ENCODE results near the gene HMBS. TPM values are rescaled to one million over a fixed set of nuclear protein-coding genes. Genes with fewer than 3 reads are reported as not detected.
A peak's percentile ranks its signal among the peaks of the same experiment; 100 is the strongest.
"Not testable (repeated sequence)": the region's sequence is repeated elsewhere in the genome, so short reads cannot be mapped to it uniquely, and the experiment has no call there.

Gene HMBS
- total RNA-seq, 1 experiment from 2014 or later: 16.4 TPM

DNA sequence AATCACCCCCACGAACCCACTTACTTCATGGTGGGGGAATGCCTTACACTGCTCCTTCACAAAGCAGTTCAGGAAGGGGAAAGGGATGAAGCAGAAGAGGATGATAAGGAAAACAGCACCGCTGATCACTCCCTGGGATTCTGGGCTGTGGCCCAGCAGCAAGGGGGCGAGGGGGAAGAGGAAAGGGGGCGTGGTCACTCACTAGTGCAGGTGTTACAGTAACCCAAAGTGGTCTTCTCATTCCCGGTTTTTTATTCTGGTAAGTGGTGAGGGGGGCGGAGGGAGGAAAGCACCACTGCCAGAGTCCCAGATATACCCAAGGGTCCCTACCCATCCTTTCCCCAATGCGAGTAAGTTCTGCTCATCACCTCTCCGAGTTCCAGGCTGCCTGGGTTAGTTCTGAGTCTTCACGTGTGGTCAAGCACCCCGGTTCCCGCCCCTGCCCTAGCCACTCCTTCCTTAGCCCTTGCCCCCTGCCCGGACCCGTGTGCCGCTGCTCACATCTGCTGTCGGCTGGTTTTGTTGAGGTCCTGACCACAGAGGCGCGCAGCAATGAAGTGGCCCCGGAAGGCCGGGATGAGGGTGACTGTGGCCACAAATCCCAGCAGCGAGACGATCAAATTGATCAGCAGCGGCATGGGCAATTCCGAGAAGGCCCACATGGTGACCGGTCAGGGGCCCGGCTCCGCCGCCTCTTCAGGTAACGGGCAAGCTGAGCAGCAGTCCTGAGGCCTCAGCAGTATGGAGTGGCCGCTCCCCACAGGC, 16.5 kb downstream of the HMBS start:
- no peak for DNase-seq (ENCODE audit: low spot score)

- peak; percentile 96 for DNase-seq (ENCODE audit: low spot score)
Measured at GRCh38 chr11:119101759-119102423, 17.2 kb downstream of the HMBS start, which contains the start of gene DPAGT1. DPAGT1 (minus strand) TSS chr11:119101853; CDS start chr11:119101655, 198 bp downstream.

DNA sequence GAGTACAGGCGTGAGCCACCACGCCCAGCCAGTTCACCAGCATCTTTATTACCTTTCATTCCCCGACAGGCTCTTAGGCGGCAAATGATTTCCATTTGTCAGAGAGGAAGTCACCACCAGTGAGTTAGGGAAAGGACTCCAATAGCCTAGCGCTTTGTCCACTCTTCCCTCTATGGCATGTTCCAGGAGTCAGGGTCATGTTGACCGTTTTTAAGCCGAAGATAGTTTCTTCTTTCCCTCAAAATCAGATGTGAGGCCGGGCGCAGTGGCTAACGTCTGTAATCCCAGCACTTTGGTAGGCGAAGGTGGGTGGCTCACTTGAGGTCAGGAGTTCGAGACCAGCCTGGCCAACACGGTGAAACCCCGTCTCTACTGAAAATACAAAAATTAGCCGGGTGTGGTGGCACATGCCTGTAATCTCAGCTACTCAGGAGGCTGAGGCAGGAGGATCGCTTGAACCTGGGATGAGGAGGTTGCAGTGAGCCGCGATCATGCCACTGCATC, 18.5 kb downstream of the HMBS start:
- not testable (repeated sequence) for DNase-seq (ENCODE audit: low spot score)

DNA sequence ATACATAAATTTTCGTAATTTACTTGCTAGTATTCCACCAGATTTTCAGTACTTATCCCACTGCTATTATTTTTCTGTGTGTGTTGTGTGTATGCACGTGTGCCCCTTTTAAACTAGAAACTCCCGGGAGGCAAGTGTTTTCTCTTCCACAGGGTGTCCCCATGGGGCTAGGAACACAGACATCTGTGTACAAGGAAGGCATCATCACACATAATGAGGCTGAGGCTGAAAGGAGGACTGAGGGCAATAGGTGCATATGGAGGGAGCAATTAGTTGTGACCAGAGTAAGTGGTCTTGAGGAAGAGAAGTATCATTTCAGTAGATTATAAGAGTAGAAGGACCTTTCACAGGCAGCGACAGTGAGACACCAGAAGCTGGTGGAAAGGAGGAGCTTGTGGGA, 19.1 kb downstream of the HMBS start:
- no peak for DNase-seq (ENCODE audit: low spot score)

- peak; percentile 83 for DNase-seq (ENCODE audit: low spot score)
Measured at GRCh38 chr11:119106564-119107537, 22.2 kb downstream of the HMBS start, which contains the start of gene C2CD2L. C2CD2L (plus strand) TSS chr11:119107344; CDS start chr11:119107742, 398 bp downstream.

DNA sequence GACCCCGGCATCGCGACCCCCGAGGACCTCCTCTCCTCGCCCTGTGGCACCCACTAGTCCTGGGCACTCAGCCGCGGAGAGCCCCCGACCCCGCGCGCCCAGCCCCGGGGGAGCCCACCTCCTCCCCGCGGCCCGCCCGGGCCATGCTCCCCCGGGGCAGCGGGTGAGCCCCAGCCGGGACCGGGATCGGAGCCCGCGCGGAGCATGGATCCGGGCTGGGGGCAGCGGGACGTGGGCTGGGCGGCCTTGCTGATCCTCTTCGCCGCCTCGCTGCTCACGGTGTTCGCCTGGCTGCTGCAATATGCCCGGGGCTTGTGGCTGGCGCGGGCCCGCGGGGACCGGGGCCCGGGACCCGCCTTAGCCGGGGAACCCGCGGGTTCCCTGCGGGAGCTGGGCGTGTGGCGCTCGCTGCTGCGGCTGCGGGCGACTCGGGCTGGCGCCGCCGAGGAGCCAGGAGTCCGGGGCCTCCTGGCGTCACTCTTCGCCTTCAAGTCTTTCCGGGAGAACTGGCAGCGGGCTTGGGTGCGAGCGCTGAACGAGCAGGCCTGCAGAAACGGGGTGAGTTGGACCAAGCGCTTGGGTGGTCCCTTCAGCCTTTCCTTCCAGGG, 23.0 kb downstream of the HMBS start:
- DNase-seq (ENCODE audit: low spot score): no peak

DNA sequence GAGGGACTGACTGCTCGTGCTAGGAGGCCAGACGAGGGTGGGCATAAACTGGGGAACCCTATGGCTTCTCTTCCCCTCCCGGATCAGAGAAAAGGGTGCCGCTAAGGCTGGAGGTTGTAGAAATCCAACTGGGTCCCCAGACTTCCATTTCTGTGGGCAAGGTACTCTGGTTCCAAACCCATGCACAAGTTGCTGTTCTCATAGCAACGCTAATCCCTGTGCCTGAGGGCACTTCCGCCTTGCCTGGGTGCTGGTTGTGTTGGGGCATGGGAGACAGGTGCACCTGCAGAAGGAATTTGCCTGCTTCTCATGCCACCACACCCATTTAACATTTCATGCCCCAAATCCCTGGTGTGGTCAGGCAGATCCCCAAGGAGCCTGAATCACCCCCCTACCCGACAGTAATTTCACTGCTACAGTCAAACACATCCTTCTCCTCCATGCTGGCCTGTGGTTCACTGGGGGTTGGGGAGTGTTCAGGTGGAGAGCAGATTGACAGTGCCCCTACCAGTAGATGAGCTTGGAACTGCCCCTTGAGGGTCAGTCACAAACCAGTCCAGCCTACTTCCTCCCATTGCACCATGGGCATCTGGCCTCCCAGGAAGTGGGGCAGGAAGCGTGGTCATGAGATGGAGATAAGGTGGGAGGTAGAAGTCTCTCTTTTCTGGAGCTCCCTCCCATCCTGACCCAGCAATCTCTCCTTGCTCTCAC, 23.6 kb downstream of the HMBS start:
- DNase-seq (ENCODE audit: low spot score): no peak

GRCh38 chr11:119108857-119109221, 24.2 kb downstream of the HMBS start:
- no peak for DNase-seq (ENCODE audit: low spot score)

DNA sequence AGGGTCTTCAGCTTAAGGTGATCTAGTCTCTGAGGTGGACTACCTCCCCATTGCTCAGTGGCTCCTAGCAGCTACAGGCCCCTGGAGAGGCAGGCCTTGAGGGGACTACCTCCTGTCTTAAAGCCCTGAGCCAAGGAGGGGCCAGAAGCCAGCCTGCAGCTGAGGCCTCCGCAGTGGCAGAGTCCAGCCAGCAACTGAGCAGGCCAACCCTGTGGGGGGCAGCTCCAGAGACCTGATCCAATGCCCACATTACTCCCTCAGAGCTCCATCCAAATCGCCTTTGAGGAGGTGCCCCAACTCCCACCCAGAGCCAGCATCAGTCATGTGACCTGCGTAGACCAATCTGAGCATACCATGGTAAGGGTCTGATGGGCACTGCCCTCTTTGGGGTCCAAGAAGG, 25.2 kb downstream of the HMBS start:
- no peak for DNase-seq (ENCODE audit: low spot score)

- DNase-seq (ENCODE audit: low spot score): no peak
Measured at GRCh38 chr11:119110439-119110838, 25.8 kb downstream of the HMBS start.

- no peak for DNase-seq (ENCODE audit: low spot score)
Measured at GRCh38 chr11:119111361-119111925, 26.8 kb downstream of the HMBS start.

GRCh38 chr11:119112314-119113020, 27.8 kb downstream of the HMBS start:
- no peak for DNase-seq (ENCODE audit: low spot score)

DNA sequence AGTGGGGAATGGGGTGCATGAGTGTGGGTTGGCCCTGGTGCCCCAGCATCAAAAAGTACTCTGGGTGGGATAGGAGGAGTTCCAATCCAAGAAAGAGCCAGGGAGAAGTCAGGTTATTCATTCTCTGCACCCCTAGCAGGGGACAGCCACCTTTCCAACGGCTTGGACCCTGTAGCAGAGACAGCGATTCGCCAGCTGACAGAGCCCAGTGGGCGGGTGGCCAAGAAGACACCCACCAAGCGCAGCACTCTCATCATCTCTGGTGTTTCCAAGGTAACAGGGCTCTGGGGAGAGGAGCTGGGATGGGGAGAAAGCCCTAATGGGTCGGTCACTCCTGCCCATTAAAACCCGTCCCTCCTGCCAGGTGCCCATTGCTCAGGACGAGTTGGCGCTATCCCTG, 29.0 kb downstream of the HMBS start:
- no peak for DNase-seq (ENCODE audit: low spot score)

DNA sequence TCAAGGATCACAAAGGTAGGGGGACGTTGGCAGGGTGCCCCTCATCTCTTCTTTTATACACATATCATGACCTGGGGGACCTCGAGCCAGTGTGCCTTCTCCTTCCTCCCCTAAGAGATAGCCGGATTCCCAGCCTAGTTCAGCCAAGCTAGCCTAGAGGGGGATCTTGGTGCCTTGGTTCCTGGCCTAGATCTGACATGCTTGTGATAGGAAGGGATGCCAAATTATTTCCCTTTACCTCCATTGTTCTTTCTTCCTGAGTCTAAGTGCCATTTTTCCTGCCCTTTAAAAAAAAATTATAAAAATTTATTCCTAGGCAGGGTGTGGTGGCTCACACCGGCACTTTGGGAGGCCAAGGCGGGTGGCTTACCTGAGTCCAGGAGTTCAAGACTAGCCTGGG, 29.7 kb downstream of the HMBS start:
- DNase-seq (ENCODE audit: low spot score): no peak

DNA sequence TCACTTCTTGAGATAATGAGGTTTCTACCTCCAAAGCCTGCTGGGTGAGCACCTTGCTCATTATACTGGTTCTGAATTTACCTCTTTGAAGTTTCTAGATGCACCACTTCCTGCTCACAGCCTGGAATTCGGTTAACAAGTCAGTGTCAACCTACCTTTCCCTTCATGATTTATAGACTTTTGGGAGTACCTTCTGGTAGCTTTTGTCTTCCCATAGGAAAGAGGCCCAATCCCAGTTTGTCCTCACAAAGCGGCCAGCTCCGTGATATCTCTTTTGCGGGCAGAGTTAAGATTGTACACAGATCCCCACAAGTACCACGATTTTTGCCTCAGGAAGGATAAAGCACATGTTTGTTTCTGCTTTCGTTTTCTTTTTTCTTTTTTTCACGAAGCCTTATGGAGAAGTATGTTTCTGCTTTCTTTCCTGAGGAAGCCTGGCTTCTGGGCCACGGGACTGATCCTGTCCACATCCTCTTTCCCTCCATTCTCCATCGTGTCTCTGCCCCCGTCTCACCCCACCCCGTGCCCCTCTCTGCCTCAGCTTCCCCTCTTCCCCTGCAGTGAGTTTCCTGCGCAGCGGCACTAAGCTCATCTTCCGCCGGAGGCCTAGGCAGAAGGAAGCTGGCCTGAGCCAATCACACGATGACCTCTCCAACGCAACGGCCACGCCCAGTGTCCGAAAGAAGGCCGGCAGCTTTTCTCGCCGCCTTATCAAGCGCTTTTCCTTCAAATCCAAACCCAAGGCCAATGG, 31.0 kb downstream of the HMBS start:
- no peak for DNase-seq (ENCODE audit: low spot score)

GRCh38 chr11:119116235-119116594, 31.5 kb downstream of the HMBS start:
- no peak for DNase-seq (ENCODE audit: low spot score)

- no peak for DNase-seq (ENCODE audit: low spot score)
Measured at GRCh38 chr11:119116601-119117000, 31.9 kb downstream of the HMBS start.

DNA sequence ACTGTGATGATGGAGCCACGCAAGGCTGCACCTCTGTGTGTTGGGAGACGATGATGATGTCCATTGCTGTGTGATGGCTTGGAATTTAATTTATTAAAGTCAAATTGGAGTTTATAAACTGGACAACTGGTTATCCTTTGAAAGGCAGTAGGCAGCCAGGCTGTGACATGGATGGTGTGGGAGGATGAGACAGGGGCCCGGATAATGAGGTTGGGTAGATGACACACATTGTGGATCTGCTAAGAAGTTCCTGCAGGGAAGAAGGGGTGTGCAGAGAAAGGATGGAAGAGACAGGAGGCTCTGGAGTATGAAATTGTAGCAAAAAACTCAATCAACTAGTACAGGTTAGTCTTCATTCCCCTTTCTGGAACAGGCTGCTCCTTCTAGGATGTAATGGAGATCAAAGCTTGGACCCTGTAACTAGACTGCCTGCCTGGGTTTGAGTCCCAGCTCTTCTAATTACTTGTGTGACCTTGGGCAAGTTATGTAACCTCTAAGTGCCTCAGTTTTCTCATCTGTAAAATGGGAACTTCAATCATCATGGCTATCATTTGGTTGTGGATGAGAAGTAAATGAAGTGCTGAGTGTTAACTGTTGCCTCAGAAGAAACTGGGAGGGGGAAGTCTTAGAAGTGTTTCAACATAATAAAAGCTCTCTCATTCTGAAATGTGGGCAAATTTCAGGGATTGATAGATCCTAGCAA, 32.5 kb downstream of the HMBS start:
- DNase-seq (ENCODE audit: low spot score): no peak

Data from H4 (cell line).